IPS DF 19.7 (cell line): ENCODE results near the gene ASS1.
"Not testable (repeated sequence)": the region's sequence is repeated elsewhere in the genome, so short reads cannot be mapped to it uniquely, and the experiment has no call there.

Experiments
- DNase-seq: peaks from one replicate; pipeline ENCODE4 v3.0.0-alpha.2; 2013; ENCODE audit warnings: low read depth, low spot score

ASS1 gene

DNA sequence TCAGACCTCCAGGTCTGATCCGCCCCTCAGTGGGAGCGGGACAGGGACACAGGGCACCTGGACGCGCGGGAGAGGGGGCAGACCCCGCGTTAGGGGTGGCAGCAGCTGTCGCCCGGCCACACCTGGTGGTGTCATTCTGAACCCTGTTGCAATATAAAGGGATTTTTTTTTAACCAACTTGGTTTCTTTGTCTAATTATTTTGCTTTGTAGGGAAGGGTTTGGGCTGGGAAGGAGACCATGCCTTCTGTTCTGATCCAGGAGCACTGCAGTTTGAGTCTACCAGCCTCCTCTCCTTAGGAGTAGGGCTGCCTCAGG lies 10.9 kb upstream of the ASS1 start:
- DNase-seq, result no peak

DNA sequence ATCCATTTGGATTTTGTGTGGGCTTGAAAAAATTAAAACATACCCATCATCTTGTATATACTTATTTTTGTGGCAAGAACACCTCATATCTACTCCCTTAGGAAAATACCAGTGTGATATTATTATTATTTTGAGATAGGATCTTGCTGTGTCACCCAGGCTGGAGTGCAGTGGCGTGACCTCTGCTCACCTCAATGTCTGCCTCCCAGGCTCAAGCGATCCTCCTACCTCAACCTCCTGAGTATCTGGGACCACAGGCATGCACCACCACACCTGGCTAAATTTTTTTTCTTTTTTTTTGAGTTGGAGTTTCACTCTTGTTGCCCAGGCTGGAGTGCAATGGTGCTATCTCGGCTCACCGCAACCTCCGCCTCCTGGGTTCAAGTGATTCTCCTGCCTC lies 10.1 kb upstream of the ASS1 start:
- not testable (repeated sequence) for DNase-seq

DNA sequence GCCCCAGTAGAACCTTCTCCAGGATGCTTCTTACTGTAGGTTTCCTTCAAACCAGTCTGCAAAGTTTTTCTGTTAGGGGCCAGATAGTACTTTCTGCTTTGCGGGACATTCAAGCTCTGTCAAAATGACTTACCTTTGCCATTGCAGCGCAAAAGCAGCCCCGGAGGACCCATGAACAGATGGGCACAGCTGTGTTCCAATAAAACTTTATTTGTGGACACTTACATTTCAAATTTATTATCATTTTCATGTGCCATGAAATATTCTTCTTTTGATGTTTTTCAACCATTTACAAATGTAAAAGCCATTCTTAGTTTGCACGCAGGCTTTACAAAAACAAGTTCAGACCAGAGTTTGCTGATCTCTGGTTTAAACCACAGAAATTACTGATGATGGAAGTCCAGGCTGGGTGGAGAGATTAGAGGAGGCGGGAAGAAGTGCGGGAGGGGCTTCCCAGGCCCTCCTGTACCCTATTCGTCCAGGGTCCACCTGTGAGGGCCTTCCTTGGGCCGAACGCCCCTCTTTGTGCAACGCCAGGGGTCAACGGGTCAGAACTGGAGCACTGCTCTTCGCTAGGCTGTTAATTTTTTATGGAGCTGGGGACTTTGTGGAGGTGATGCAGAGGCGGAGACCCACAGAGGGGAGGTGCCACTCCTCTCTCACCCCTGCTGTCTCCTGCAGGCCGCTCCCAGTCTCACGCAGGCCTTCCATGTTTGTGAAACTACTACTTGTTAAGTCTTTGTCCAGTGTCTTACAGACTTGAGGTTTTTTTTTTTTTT lies 7.6 kb upstream of the ASS1 start:
- no peak for DNase-seq

DNA sequence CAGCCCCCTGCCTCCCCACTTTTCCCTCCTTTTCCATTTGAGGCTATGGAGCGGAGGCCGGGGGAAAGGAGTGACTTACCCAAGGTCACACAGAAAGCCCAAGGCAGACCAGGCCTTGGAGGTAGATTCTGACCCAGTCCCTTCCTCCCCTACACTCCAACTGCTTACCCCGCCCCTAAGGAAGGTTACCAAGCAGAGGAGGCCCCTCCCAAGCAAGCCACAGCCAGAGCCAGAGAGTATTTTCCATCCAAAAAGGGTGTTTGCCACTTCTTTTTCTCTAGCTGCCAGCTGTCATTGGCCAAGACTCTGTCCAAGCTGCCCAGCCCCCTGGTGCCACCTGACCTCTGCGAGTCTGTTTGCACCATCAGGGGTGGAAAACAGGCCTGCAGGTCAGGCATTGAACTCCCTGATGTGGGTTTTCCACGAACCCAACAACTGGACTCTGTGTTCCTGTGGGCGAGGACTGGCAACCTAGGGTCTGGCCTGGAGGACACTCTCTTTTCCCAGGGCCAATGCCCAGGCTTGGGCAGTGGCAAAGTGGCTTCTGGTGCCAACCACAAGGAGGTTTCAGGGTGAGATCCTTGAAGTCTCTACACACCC lies 6.3 kb upstream of the ASS1 start:
- no peak for DNase-seq

DNA sequence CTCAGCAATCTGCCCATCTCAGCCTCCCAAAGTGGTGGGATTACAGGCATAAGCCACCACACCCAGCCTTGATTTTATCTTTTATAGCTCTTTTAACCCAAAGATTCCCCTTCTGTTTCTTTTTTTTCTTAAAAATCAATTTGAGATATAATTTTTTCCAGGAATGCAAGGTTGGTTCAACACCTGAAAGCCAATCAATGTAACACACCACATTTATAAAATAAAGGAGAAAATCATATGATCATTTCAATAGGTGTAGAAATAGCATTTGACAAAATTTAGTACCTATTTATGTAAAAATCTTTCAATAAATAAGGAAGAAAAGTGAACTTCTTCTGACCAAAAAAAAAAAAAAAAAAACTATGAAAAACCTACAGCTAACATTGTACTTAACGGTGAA lies 3.7 kb upstream of the ASS1 start:
- DNase-seq, result no peak

DNA sequence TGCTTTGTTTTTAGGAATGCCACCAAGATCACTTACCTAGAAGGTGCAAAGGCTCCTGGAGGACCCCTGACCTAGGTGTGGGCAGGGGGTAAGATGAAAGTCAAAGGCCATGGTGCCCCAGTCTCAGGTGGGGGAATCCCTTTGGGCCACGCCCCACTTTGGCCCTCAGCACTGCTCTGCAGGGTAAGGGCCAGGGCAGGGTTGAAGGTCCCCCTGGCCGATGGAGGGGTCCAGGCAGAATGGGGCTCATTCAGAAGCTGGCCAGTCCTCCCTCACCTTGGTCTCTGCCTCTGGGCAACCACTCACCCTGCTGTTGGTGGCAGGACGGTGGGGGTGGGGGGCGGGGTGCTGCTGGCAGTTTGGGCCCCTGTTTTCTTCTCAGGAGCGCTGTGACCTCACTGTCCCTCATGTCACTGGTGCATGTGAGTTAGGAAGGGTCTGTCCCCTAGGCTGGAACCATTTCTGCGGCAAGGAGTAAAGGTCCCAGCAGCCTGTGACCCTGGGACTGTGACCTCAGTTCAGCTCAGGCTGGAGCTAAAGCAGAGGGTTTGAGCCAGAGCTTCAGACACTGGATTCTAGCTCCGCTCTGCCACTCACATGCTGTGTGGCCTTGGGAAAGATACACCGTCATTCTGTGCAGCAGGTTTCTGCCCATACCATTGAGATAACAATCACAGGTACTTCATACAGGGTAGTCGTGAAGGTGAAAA lies 1.9 kb upstream of the ASS1 start:
- DNase-seq, result no peak

DNA sequence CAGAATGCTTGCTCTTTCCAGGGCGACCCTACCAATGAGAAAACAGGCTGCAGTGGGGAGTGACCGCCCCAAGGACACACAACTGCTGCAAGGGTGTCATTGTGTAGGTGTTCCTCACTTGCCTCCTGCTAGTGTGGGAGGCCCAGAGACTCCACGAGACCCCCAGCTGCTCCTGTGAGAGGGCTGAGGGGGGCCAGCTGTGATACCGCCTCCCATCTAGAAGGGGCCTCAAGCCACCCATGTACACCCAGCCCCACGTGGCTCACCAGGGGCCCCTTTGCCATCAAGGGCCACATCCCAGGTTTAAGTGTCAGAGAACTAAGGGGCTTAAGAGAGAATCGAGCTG lies 1.3 kb upstream of the ASS1 start:
- DNase-seq, result no peak

DNA sequence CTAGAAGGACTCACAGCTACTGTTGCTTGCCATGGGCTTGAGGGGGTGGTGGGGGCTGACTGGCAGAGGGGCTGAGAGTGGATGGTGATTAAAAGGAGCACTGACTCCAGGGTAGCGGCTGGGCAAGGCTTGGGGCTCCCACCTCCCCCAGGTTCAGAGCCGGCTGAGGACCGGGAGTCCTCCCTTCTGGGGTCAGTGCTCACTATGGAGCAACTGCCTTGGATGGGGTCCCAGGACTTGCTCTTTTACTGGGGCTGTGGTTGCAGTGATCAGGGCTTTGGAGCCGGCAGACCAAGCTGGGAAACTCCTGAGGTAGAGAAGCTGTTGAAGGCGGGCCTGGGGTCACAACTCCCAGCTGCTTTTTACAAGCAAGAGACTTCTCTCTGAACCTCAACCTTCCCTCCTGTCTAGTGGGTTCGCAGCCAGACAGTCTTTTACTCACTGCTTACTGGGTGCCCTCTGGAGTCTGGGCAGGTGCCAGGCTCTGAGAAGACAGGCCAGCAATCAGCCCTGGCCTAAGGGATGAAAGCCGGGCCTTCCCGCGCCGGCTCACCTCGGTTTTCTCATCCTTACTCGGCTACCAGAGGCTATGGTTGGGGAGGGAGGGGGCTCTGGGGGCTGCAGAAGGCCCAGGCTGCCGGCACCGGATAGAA lies 795 bp upstream of the ASS1 start:
- DNase-seq, result no peak

GRCh38 chr9:130445268-130445983 lies 665 bp downstream of the ASS1 start:
- DNase-seq, result no peak

GRCh38 chr9:130446101-130446861 lies 1.5 kb downstream of the ASS1 start:
- DNase-seq, result no peak

DNA sequence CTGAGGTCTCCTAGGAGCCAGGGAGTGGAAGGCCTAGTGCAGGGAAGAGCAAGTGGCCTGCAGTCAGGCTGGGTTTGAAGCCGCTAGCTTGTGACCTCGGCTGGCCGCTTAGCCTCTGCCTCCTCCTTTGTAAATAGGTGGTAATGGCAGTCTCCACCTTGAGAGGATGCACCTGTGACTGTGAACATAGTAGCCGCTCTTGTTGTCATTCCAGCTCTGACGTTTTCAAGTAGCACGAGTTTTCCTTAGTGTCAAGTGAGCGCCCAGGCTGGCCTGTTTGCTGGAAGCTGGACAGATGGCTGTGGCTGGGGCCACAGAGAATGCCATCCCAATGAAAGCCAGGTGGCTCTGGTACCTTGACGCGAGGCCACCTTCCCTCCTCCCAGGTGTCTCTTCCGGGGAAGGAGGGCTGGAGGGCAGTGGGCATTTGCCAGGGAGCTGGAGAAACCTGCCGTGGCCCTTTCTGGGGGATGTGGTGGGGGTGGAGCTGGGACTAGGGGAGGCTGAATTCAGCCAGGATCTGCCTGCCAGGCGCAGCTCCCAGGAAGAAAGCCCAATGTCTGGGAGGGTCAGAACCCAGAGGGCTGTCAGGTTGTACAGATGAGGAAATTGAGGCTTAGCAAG lies 2.5 kb downstream of the ASS1 start:
- no peak for DNase-seq

DNA sequence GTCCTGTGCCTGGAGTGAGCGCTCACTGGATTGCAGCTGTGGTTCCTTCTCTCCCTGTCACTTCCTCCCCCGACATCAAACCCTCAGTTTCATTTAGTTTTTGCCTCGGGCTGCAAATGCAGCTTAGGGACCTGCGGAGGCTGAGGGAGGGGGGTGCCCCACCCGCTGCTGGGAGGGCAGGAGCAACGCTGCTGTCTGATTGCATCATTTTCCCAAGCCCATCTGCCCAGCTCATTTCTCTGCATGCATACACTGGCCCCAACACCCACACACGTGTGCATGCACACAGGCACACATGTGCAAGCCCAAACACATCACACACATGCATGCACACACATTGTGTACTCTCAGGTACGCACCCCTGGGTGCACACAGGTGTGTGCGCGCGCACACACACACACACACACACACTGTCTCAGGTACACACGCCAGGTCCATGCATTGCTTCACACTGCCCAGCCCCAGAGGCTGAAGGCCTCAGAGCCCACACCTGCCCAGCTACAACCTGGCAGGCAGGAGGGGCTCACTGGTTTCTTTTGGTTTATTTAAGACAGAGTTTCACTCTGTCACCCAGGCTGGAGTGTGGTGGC lies 3.4 kb downstream of the ASS1 start:
- DNase-seq, result no peak

- DNase-seq, result no peak
These were observed 4.2 kb downstream of the ASS1 start for GRCh38 chr9:130448771-130449603.

DNA sequence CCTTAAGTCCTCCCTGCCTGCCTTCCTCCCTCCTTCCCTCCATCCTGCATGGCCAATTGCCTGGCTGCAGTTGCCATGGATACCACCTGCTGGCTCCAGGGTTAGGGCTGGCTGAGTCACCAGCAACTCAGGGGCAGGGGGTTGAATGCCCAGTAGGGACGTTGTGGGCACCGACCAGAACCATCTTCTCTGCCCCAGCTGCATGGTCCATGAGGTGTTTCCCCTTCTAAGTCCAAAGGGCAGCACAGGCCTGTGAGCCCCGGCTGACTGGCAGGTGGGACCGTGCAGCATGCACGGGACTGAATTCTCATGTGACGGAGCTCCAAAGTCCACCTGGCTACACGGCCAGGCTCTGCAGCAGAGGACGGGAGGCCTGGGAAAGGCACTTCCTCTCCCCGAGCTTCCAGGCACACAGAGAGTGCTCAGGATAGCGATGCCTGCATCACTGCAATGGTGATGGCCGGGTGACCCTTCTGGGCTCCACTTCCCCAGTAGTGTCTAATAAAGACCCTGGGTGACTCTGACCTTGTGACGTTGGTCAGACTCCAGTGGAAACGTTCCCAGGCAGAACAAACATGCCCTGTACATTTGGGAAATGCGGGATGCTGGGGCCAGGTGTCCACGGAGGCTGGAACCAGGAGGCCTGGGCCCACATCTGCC lies 5.7 kb downstream of the ASS1 start:
- DNase-seq, result no peak

- DNase-seq, result no peak
These were observed 6.2 kb downstream of the ASS1 start for GRCh38 chr9:130451004-130451390.

DNA sequence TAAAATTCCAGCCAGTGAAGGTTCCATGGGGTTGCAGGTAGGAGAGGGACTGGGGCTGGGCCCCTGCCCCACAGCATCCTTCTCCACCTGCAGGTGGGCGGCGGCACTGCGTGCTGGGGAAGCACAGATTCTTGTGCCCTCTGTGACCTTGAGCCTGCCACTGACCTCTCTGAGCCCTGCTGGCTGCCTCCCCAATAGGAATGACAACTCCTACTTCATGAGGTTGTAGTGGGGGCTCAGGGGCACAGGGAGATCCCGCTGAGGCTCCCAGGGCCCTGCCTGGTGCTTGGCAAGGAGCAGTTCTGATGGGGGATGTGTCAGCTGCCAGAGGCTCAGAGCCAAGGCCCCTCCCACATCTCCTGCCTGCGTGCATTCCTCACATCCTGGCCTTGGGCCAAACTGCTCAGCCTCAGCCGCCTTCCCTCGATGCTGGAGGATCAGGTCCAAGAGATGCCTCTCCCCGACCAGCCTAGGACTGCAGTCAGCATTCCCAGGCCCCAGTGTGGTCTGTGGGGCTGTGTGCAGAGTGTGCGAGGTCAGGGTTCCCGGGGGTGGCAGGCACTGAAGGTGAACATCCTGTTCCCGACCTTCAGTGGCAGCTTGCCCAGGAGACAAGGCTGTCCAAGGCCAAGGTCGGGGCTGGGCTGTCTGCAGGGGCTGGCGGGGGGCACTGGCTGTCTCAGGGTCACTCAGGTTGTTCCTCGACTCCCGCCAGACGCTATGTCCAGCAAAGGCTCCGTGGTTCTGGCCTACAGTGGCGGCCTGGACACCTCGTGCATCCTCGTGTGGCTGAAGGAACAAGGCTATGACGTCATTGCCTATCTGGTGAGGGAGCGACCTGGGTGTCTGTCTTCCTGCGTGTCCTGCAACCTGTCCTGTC lies 7.0 kb downstream of the ASS1 start:
- DNase-seq, result no peak

DNA sequence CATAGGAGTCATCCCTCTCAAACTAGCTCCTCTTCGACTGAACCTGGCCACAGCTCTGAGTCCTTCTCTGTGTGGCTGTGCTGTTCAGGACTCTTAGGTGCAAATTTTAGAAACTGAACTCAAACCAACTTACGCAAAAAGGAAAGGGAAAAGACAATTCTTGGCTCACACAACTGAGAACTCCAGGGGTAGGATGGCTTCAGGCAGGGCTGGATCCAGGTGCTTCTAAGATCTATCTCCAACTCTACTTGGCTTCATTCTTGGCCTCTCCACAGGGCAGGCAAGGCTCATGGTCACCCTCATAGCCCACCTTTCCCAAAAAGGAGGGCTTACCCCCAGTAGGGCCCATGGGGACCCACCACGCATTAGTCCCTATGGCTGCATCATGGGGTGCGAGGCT lies 8.1 kb downstream of the ASS1 start:
- no peak for DNase-seq

DNA sequence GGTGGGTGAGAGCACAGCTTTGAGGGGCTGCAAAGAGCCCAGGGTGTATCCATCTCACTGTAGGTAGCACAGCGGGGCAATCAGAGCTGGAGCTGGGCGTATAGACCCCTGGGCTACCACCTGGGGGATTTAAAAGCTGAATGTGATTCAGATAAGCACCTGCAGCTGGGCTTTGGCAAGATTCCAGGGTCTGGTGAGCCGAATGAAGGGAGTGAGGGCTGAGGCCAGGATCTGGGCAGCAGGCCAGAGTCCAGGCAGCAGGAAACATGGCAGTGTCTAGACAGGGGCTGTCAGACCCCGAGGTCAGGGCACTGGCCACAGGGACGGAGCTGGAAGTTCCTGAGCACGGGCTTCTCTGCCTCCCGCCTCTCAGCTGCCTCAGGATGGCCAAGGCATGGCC lies 8.7 kb downstream of the ASS1 start:
- DNase-seq, result no peak
